ENCODE data around the gene EDRF1.
"Not testable (repeated sequence)": the region's sequence is repeated elsewhere in the genome, so short reads cannot be mapped to it uniquely, and the experiment has no call there.

EDRF1 gene

DNA sequence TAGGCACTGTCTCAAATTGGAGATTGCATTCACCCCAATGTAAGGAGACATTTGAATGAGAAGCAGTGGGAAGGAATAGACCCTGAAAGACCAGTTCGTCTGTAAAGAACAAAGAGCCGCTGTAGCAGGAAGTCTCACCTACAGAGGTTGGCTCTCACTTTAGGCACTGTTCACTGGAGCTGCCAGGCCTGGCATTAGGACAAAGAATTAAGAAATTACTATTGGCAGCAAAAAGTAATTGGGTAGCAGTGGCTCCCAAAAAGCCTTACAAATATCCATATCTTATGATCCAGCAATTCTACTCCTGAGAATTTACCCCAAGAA lies 26.0 kb upstream of the EDRF1 start:
- TF ChIP-seq, protein P1, sequence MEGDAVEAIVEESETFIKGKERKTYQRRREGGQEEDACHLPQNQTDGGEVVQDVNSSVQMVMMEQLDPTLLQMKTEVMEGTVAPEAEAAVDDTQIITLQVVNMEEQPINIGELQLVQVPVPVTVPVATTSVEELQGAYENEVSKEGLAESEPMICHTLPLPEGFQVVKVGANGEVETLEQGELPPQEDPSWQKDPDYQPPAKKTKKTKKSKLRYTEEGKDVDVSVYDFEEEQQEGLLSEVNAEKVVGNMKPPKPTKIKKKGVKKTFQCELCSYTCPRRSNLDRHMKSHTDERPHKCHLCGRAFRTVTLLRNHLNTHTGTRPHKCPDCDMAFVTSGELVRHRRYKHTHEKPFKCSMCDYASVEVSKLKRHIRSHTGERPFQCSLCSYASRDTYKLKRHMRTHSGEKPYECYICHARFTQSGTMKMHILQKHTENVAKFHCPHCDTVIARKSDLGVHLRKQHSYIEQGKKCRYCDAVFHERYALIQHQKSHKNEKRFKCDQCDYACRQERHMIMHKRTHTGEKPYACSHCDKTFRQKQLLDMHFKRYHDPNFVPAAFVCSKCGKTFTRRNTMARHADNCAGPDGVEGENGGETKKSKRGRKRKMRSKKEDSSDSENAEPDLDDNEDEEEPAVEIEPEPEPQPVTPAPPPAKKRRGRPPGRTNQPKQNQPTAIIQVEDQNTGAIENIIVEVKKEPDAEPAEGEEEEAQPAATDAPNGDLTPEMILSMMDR (IDR thresholded peaks at IDR 0.05; ENCODE audit: control extremely low read depth, extremely low read depth, low read depth, missing control alignments), result no peak
- CTCF ChIA-PET, result no interaction called here
- POLR2A ChIA-PET, result no interaction called here
- DNase-seq (ENCODE audit: extremely low spot score), result no peak

GRCh38 chr10:125694883-125695282 lies 24.6 kb upstream of the EDRF1 start:
- no peak for DNase-seq (ENCODE audit: extremely low spot score)
- TF ChIP-seq, protein P1 (IDR thresholded peaks at IDR 0.05; ENCODE audit: control extremely low read depth, extremely low read depth, low read depth, missing control alignments), result no peak
- CTCF ChIA-PET, result no interaction called here
- POLR2A ChIA-PET, result no interaction called here

DNA sequence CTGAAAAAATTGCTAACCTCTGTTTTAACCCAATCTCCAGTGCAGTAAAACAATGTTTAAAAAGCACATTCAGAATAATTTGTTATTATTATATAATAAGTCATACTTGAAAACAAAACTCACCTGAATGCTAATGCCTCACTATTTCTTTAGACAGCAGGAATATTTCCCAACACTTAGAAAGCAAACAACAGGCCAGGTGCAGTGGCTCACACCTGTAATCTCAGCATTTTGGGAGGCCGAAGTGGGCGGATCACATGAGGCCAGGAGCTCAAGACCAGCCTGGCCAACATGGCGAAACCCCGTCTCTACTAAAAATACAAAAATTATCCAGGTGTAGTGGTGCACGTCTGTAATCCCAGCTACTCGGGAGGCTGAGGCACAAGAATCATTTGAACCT lies 22.6 kb upstream of the EDRF1 start:
- POLR2A ChIA-PET; DNase-seq (ENCODE audit: extremely low spot score); CTCF ChIA-PET: not testable (repeated sequence)

- TF ChIP-seq, protein P1 (IDR thresholded peaks at IDR 0.05; ENCODE audit: control extremely low read depth, extremely low read depth, low read depth, missing control alignments), result no peak
- CTCF ChIA-PET, result interaction anchor here (1.2 kb wide), 1 partner anchor 110 kb away, joined by 3 read pairs; no protein-coding TSS in a partner anchor
- POLR2A ChIA-PET, result no interaction called here
- no peak for DNase-seq (ENCODE audit: extremely low spot score)
These were observed 21.0 kb upstream of the EDRF1 start for GRCh38 chr10:125698481-125698998.

- POLR2A ChIA-PET, result no interaction called here
- CTCF ChIA-PET, result no interaction called here
- no peak for DNase-seq (ENCODE audit: extremely low spot score)
- TF ChIP-seq, protein P1 (IDR thresholded peaks at IDR 0.05; ENCODE audit: control extremely low read depth, extremely low read depth, low read depth, missing control alignments), result no peak
These were observed 19.9 kb upstream of the EDRF1 start for GRCh38 chr10:125699562-125700143.

DNA sequence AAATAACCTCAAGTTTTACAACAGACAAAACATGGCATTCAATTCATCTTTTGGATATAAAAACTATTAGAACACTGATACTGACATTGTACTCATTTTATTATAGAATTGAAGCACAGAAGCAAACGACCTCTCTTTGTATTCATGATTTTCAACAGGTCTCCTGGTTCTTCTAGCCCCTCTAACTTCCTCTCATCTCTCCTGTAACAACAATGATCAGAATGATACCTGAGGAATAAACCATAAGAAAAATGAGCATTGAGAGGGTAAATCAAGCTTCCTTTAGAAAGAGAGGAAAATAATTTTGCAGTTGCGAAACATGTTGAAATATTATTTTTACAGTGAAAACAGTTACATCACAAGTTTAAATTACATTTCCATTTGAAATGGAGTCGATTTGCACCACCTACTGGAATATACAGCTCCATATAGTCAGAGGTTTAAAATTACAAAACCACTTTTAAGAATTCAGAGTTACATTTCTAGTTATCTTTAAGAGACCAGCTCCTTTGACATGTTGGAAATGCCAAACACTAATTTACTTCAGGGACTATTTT lies 19.1 kb upstream of the EDRF1 start:
- CTCF ChIA-PET, result interaction anchor here (1.5 kb wide), 1 partner anchor 13 kb away, joined by 3 read pairs; no protein-coding TSS in a partner anchor

More for the DNA sequence above, 19.1 kb upstream of the EDRF1 start:
- DNase-seq (ENCODE audit: extremely low spot score), result no peak
- POLR2A ChIA-PET, result no interaction called here
- TF ChIP-seq, protein P1 (IDR thresholded peaks at IDR 0.05; ENCODE audit: control extremely low read depth, extremely low read depth, low read depth, missing control alignments), result no peak
